Urinary bladder (tissue), 4 donors: ENCODE measurements around the gene LPGAT1. TPM values are rescaled to one million over a fixed set of nuclear protein-coding genes. Genes with fewer than 3 reads are reported as not detected.

Source experiments
- DNase-seq: peaks from one replicate; pipeline ENCODE4 v3.0.0-alpha.2; 2015; ENCODE audit errors: extremely low spot score
- H3K27ac ChIP-seq: one replicate; pipeline ENCODE4 v1.5.1; 2013; ENCODE audit warnings: low read depth, mild to moderate bottlenecking, moderate library complexity
- H3K36me3 ChIP-seq: one replicate; pipeline ENCODE4 v1.6.1; 2013; ENCODE audit warnings: mild to moderate bottlenecking, moderate library complexity; ENCODE audit not compliant: insufficient read depth
- H3K4me1 ChIP-seq: one replicate; pipeline ENCODE4 v1.6.1; 2013; ENCODE audit warnings: mild to moderate bottlenecking, moderate library complexity; ENCODE audit not compliant: insufficient read depth
- H3K4me3 ChIP-seq: one replicate; pipeline ENCODE4 v1.5.1; 2013; ENCODE audit warnings: low read depth, low read length
- WGBS: extraction: QIAGEN DNeasy Blood & Tissue Kit; methylation state at CpG from one replicate; pipeline ENCODE4 v1.1.7; 2013; 5-methylcytosine and 5-hydroxymethylcytosine counted together
- polyA plus RNA-seq: library from polyadenylated mRNA; stranded (reverse); fragments of 200-250 nt; gene quantifications from one replicate; pipeline ENCODE4 v1.2.3, GENCODE V29; 2013
- total RNA-seq: library from RNA; depleted of rRNA; stranded (reverse); fragments of >200 nt; gene quantifications from one replicate; pipeline ENCODE4 v1.2.3, GENCODE V29; 2014
- donor health status: healthy with polysubstance abuse.
- donor health status: healthy.

Gene LPGAT1
- total and polyA plus RNA-seq, 2 donors: 13.4 to 50.2 TPM

GRCh38 chr1:211842518-211842917, 12.0 kb upstream of the LPGAT1 start:
- WGBS: 83% methylated on average over 2 of the region's 2 CpGs
- no peaks in the 10 kb centered on the region for H3K4me1 ChIP-seq
- no peak overlapping the region for H3K27ac ChIP-seq
- H3K36me3 ChIP-seq: no peaks in the 10 kb centered on the region
- no peak overlapping the region for H3K4me3 ChIP-seq
- DNase-seq: no peak

- H3K4me1 ChIP-seq: no peaks in the 10 kb centered on the region
- no peak overlapping the region for H3K27ac ChIP-seq
- no peak overlapping the region for H3K4me3 ChIP-seq
- WGBS: 88% methylated on average over 1 of the region's 1 CpG
- DNase-seq: no peak
- H3K36me3 ChIP-seq: no peaks in the 10 kb centered on the region
Measured at GRCh38 chr1:211839106-211839505, 8.5 kb upstream of the LPGAT1 start.

- Histone ChIP-seq H3K4me3 (no peak overlapping the region), H3K36me3 (no peaks in the 10 kb centered on the region), H3K27ac (no peak overlapping the region), H3K4me1 (no peaks in the 10 kb centered on the region)
- no peak for DNase-seq
- 91% methylated on average over 1 of the region's 1 CpG for WGBS
Measured at GRCh38 chr1:211833174-211833820, 2.7 kb upstream of the LPGAT1 start.

GRCh38 chr1:211832661-211833060, 2.1 kb upstream of the LPGAT1 start:
- H3K4me3 ChIP-seq: no peak overlapping the region
- 61% methylated on average over 2 of the region's 2 CpGs for WGBS
- no peaks in the 10 kb centered on the region for H3K36me3 ChIP-seq
- no peaks in the 10 kb centered on the region for H3K4me1 ChIP-seq
- H3K27ac ChIP-seq: no peak overlapping the region
- no peak for DNase-seq

GRCh38 chr1:211831558-211832323, 1.2 kb upstream of the LPGAT1 start:
- Histone ChIP-seq H3K4me1 (no peaks in the 10 kb centered on the region), H3K4me3 (no peak overlapping the region), H3K27ac (no peak overlapping the region), H3K36me3 (no peaks in the 10 kb centered on the region)
- no peak for DNase-seq
- WGBS: 81% methylated on average over 4 of the region's 4 CpGs

- H3K36me3 ChIP-seq: no peaks in the 10 kb centered on the region
- no peaks in the 10 kb centered on the region for H3K4me1 ChIP-seq
- H3K4me3 ChIP-seq: peak overlapping the region; percentile 98
- DNase-seq: no peak
- H3K27ac ChIP-seq: peak overlapping the region; percentile 45
- WGBS: under 1% methylated on average over 45 of the region's 45 CpGs
Measured at GRCh38 chr1:211830055-211830327, 572 bp downstream of the LPGAT1 start.

GRCh38 chr1:211829343-211830054, 1.1 kb downstream of the LPGAT1 start:
- peak overlapping the region; percentile 98 for H3K4me3 ChIP-seq
- DNase-seq: no peak
- H3K27ac ChIP-seq: no peak overlapping the region
- WGBS: 21% methylated on average over 22 of the region's 22 CpGs
- no peaks in the 10 kb centered on the region for H3K4me1 ChIP-seq
- no peaks in the 10 kb centered on the region for H3K36me3 ChIP-seq

- H3K4me1 ChIP-seq: no peaks in the 10 kb centered on the region
- WGBS: 74% methylated on average over 9 of the region's 9 CpGs
- no peak overlapping the region for H3K27ac ChIP-seq
- no peak overlapping the region for H3K4me3 ChIP-seq
- DNase-seq: no peak
- H3K36me3 ChIP-seq: no peaks in the 10 kb centered on the region
Measured at GRCh38 chr1:211828584-211829342, 1.8 kb downstream of the LPGAT1 start.

GRCh38 chr1:211827051-211827450, 3.5 kb downstream of the LPGAT1 start:
- Histone ChIP-seq H3K4me1 (no peaks in the 10 kb centered on the region), H3K4me3 (no peak overlapping the region), H3K27ac (no peak overlapping the region), H3K36me3 (no peaks in the 10 kb centered on the region)
- no peak for DNase-seq

GRCh38 chr1:211825980-211826379, 4.6 kb downstream of the LPGAT1 start:
- no peak for DNase-seq
- 89% methylated on average over 1 of the region's 1 CpG for WGBS
- Histone ChIP-seq H3K4me3 (no peak overlapping the region), H3K36me3 (no peaks in the 10 kb centered on the region), H3K4me1 (no peaks in the 10 kb centered on the region), H3K27ac (no peak overlapping the region)

- H3K27ac ChIP-seq: no peak overlapping the region
- no peaks in the 10 kb centered on the region for H3K4me1 ChIP-seq
- WGBS: 95% methylated on average over 5 of the region's 5 CpGs
- no peak overlapping the region for H3K4me3 ChIP-seq
- no peak for DNase-seq
- no peaks in the 10 kb centered on the region for H3K36me3 ChIP-seq
Measured at GRCh38 chr1:211822677-211823407, 7.7 kb downstream of the LPGAT1 start.

GRCh38 chr1:211816586-211816985, 14.0 kb downstream of the LPGAT1 start:
- no peaks in the 10 kb centered on the region for H3K36me3 ChIP-seq
- DNase-seq: no peak

GRCh38 chr1:211814313-211814712, 16.2 kb downstream of the LPGAT1 start:
- no peak overlapping the region for H3K27ac ChIP-seq
- WGBS: 88% methylated on average over 1 of the region's 1 CpG
- no peak for DNase-seq
- H3K4me1 ChIP-seq: no peaks in the 10 kb centered on the region
- H3K36me3 ChIP-seq: no peaks in the 10 kb centered on the region
- H3K4me3 ChIP-seq: no peak overlapping the region

More at GRCh38 chr1:211816586-211816985, 14.0 kb downstream of the LPGAT1 start:
- no peaks in the 10 kb centered on the region for H3K4me1 ChIP-seq
- H3K4me3 ChIP-seq: no peak overlapping the region
- H3K27ac ChIP-seq: no peak overlapping the region
